ENCODE measurements around the gene FHIP1B. TPM values are rescaled to one million over a fixed set of nuclear protein-coding genes. Genes with fewer than 3 reads are reported as not detected.

FHIP1B gene
- total and polyA plus RNA-seq, 4 donors, result 12.3 to 21.2 (median 16.9) TPM

GRCh38 chr11:6237266-6237665, 2.8 kb upstream of the FHIP1B start:
- H3K4me3 ChIP-seq (ENCODE audit: low read depth in 1 of 3, low read length in 3 of 3), result no peak overlapping the region
- TF ChIP-seq YY1 (IDR thresholded peaks at IDR 0.05), result no peak
- TF ChIP-seq FOXA1 (IDR thresholded peaks at IDR 0.05), result no peak
- TF ChIP-seq, protein P1, sequence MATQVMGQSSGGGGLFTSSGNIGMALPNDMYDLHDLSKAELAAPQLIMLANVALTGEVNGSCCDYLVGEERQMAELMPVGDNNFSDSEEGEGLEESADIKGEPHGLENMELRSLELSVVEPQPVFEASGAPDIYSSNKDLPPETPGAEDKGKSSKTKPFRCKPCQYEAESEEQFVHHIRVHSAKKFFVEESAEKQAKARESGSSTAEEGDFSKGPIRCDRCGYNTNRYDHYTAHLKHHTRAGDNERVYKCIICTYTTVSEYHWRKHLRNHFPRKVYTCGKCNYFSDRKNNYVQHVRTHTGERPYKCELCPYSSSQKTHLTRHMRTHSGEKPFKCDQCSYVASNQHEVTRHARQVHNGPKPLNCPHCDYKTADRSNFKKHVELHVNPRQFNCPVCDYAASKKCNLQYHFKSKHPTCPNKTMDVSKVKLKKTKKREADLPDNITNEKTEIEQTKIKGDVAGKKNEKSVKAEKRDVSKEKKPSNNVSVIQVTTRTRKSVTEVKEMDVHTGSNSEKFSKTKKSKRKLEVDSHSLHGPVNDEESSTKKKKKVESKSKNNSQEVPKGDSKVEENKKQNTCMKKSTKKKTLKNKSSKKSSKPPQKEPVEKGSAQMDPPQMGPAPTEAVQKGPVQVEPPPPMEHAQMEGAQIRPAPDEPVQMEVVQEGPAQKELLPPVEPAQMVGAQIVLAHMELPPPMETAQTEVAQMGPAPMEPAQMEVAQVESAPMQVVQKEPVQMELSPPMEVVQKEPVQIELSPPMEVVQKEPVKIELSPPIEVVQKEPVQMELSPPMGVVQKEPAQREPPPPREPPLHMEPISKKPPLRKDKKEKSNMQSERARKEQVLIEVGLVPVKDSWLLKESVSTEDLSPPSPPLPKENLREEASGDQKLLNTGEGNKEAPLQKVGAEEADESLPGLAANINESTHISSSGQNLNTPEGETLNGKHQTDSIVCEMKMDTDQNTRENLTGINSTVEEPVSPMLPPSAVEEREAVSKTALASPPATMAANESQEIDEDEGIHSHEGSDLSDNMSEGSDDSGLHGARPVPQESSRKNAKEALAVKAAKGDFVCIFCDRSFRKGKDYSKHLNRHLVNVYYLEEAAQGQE (IDR thresholded peaks at IDR 0.05), result no peak
- TF ChIP-seq EGR1 (IDR thresholded peaks at IDR 0.05; ENCODE audit: low read depth in 2 of 2), result no peak
- no peak for TF ChIP-seq ATF3 (IDR thresholded peaks at IDR 0.05)
- TF ChIP-seq, protein P2, sequence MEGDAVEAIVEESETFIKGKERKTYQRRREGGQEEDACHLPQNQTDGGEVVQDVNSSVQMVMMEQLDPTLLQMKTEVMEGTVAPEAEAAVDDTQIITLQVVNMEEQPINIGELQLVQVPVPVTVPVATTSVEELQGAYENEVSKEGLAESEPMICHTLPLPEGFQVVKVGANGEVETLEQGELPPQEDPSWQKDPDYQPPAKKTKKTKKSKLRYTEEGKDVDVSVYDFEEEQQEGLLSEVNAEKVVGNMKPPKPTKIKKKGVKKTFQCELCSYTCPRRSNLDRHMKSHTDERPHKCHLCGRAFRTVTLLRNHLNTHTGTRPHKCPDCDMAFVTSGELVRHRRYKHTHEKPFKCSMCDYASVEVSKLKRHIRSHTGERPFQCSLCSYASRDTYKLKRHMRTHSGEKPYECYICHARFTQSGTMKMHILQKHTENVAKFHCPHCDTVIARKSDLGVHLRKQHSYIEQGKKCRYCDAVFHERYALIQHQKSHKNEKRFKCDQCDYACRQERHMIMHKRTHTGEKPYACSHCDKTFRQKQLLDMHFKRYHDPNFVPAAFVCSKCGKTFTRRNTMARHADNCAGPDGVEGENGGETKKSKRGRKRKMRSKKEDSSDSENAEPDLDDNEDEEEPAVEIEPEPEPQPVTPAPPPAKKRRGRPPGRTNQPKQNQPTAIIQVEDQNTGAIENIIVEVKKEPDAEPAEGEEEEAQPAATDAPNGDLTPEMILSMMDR (IDR thresholded peaks at IDR 0.05; ENCODE audit: low read depth, low read length, missing input control), result no peak
- TF ChIP-seq RAD21 (IDR thresholded peaks at IDR 0.05), result no peak
- TF ChIP-seq HNF4G (IDR thresholded peaks at IDR 0.05), result no peak
- TF ChIP-seq, protein P3, sequence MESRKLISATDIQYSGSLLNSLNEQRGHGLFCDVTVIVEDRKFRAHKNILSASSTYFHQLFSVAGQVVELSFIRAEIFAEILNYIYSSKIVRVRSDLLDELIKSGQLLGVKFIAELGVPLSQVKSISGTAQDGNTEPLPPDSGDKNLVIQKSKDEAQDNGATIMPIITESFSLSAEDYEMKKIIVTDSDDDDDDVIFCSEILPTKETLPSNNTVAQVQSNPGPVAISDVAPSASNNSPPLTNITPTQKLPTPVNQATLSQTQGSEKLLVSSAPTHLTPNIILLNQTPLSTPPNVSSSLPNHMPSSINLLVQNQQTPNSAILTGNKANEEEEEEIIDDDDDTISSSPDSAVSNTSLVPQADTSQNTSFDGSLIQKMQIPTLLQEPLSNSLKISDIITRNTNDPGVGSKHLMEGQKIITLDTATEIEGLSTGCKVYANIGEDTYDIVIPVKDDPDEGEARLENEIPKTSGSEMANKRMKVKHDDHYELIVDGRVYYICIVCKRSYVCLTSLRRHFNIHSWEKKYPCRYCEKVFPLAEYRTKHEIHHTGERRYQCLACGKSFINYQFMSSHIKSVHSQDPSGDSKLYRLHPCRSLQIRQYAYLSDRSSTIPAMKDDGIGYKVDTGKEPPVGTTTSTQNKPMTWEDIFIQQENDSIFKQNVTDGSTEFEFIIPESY (IDR thresholded peaks at IDR 0.05), result no peak
- no peak for TF ChIP-seq NR2F2 (IDR thresholded peaks at IDR 0.05)
- TF ChIP-seq, protein P4, sequence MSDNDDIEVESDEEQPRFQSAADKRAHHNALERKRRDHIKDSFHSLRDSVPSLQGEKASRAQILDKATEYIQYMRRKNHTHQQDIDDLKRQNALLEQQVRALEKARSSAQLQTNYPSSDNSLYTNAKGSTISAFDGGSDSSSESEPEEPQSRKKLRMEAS (IDR thresholded peaks at IDR 0.05), result no peak
- no peak for TF ChIP-seq JUND (IDR thresholded peaks at IDR 0.05)
- no peak for TF ChIP-seq GABPA (IDR thresholded peaks at IDR 0.05 in 1 of 2, conservative IDR thresholded peaks at IDR 0.05 in 1 of 2)
- TF ChIP-seq TAF1 (conservative IDR thresholded peaks at IDR 0.05), result no peak
- no peak for TF ChIP-seq SP1 (IDR thresholded peaks at IDR 0.05)
- TF ChIP-seq FOXA2 (IDR thresholded peaks at IDR 0.05), result no peak
- no peak for TF ChIP-seq RXRA (IDR thresholded peaks at IDR 0.05)
- TF ChIP-seq HNF4A (conservative IDR thresholded peaks at IDR 0.05), result no peak
- no peaks in the 10 kb centered on the region for H3K27me3 ChIP-seq (ENCODE audit: control insufficient read depth in 4 of 4, insufficient read depth in 4 of 4, low read length in 3 of 4)
- peaks cover 4 to 19% (median 15%) of the 10 kb centered on the region in 4 donors for H3K4me1 ChIP-seq (ENCODE audit: control insufficient read depth in 4 of 4, insufficient read depth in 4 of 4, low read length in 3 of 4)
- WGBS, result 83% methylated on average over 4 of the region's 4 CpGs
- no peaks in the 10 kb centered on the region for H3K36me3 ChIP-seq (ENCODE audit: control insufficient read depth in 4 of 4, insufficient read depth in 3 of 4, low read depth in 1 of 4, low read length in 3 of 4)
- no peak overlapping the region for H3K27ac ChIP-seq (ENCODE audit: low read depth in 1 of 2, low read length in 2 of 2)
- H3K9ac ChIP-seq (ENCODE audit: low read depth in 1 of 2, low read length in 2 of 2), result no peak overlapping the region
- DNase-seq (ENCODE audit: low spot score), result no peak
- no peaks in the 10 kb centered on the region for H3K9me3 ChIP-seq (ENCODE audit: control insufficient read depth in 4 of 4, low read length in 3 of 4)
